Calu3 (cell line): ENCODE results near the gene AWAT2. TPM values are rescaled to one million over a fixed set of nuclear protein-coding genes. Genes with fewer than 3 reads are reported as not detected.

Experiments
- BruUV-seq: library from RNA; stranded (reverse); fragments of 400-500 nt; replicated peaks from 2 replicates; lab custom pipeline; 2021; lab: Mats Ljungman, UMichigan
- CTCF ChIA-PET: fragments of 300-600 bp; sonication (Branson Sonifier 250); formaldehyde crosslinking; loops from one replicate; lab custom pipeline; 2022; ENCODE audit warnings: antibody characterized with exemption; lab: Charles Lee
- DNase-seq: peaks from one replicate; pipeline ENCODE4 v3.0.0; 2022
- H3K27ac Mint-ChIP-seq: one replicate; pipeline ENCODE4 v1.8.0; 2022; ENCODE audit warnings: mixed read lengths; ENCODE audit not compliant: unreplicated experiment
- H3K27me3 Mint-ChIP-seq: one replicate; pipeline ENCODE4 v1.8.0; 2022; ENCODE audit warnings: mixed read lengths; ENCODE audit not compliant: unreplicated experiment
- H3K36me3 Mint-ChIP-seq: one replicate; pipeline ENCODE4 v1.8.0; 2022; ENCODE audit warnings: mild to moderate bottlenecking, moderate library complexity, mixed read lengths; ENCODE audit not compliant: insufficient read depth, unreplicated experiment
- H3K4me1 Mint-ChIP-seq: one replicate; pipeline ENCODE4 v1.8.0; 2022; ENCODE audit warnings: mild to moderate bottlenecking, low read depth, mixed read lengths; ENCODE audit not compliant: unreplicated experiment
- H3K4me3 Mint-ChIP-seq: one replicate; pipeline ENCODE4 v1.8.0; 2022; ENCODE audit warnings: mild to moderate bottlenecking, low read depth, moderate library complexity, mixed read lengths; ENCODE audit not compliant: unreplicated experiment
- H3K9me3 Mint-ChIP-seq: one replicate; pipeline ENCODE4 v1.8.0; 2022; ENCODE audit warnings: low read depth, mixed read lengths; ENCODE audit not compliant: unreplicated experiment
- intact Hi-C: fragments of 100-400 bp; cut with micrococcal nuclease; formaldehyde crosslinking; loops from one replicate; pipeline ENCODE4 v1.10.0; 2022; ENCODE audit not compliant: unreplicated experiment
- microRNA-seq: library from miRNA; unstranded; fragments of <30 nt; microRNA quantifications from one replicate; pipeline ENCODE4 v1.2.0, GENCODE V29; 2022
- total RNA-seq: library from RNA; stranded (reverse); gene quantifications from 2 replicates; pipeline ENCODE4 v1.2.3, GENCODE V29; 2022
- TF ChIP-seq, protein P1 (sequence below): fragments of 200-600 bp; IDR thresholded peaks from one replicate; pipeline ENCODE4 v1.8.0; 2022; ENCODE audit warnings: antibody characterized with exemption; ENCODE audit not compliant: unreplicated experiment

The AWAT2 gene
- total RNA-seq, 1 experiment from 2014 or later: not detected

GRCh38 chrX:69993494-69993893 is 56.2 kb downstream of the AWAT2 start:
- no peaks in the 10 kb centered on the region for H3K36me3 Mint-ChIP-seq
- no peak for DNase-seq
- intact Hi-C loops: no loop called here
- CTCF ChIA-PET: no interaction called here
- no peak overlapping the region for H3K4me3 Mint-ChIP-seq
- no peaks in the 10 kb centered on the region for H3K4me1 Mint-ChIP-seq
- H3K9me3 Mint-ChIP-seq: no peaks in the 10 kb centered on the region
- H3K27me3 Mint-ChIP-seq: no peaks in the 10 kb centered on the region
- TF ChIP-seq, protein P1, sequence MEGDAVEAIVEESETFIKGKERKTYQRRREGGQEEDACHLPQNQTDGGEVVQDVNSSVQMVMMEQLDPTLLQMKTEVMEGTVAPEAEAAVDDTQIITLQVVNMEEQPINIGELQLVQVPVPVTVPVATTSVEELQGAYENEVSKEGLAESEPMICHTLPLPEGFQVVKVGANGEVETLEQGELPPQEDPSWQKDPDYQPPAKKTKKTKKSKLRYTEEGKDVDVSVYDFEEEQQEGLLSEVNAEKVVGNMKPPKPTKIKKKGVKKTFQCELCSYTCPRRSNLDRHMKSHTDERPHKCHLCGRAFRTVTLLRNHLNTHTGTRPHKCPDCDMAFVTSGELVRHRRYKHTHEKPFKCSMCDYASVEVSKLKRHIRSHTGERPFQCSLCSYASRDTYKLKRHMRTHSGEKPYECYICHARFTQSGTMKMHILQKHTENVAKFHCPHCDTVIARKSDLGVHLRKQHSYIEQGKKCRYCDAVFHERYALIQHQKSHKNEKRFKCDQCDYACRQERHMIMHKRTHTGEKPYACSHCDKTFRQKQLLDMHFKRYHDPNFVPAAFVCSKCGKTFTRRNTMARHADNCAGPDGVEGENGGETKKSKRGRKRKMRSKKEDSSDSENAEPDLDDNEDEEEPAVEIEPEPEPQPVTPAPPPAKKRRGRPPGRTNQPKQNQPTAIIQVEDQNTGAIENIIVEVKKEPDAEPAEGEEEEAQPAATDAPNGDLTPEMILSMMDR: no peak
- no TSS peak for BruUV-seq
- no peak overlapping the region for H3K27ac Mint-ChIP-seq

- TF ChIP-seq, protein P1: no peak
- intact Hi-C loops: no loop called here
- no TSS peak for BruUV-seq
- Mint-ChIP-seq H3K36me3 (no peaks in the 10 kb centered on the region), H3K27me3 (no peaks in the 10 kb centered on the region), H3K27ac (no peak overlapping the region), H3K4me3 (no peak overlapping the region), H3K9me3 (no peaks in the 10 kb centered on the region), H3K4me1 (no peaks in the 10 kb centered on the region)
- CTCF ChIA-PET: no interaction called here
- no peak for DNase-seq
Observed at GRCh38 chrX:69991685-69992084, 58.1 kb downstream of the AWAT2 start.

Small RNA genes within 50 kb of the gene (microRNA-seq; reads per million reads assigned to microRNA genes)
- 28.5 reads per million, percentile 49 among the genes with 10 or more reads in this experiment for gene MIR676

Other genes starting within 250 kb of the AWAT2 start
- gene OTUD6A, start 12.5 kb upstream of the AWAT2 start, total RNA-seq: not detected in 2 replicates
- gene IGBP1, start 83.5 kb upstream of the AWAT2 start, total RNA-seq: 44.8 and 48.3 TPM in 2 replicates
- not detected in 2 replicates for gene DGAT2L6, start 127.5 kb upstream of the AWAT2 start, total RNA-seq
- not detected in 2 replicates for gene AWAT1, start 184.7 kb upstream of the AWAT2 start, total RNA-seq
- 0.32 TPM in 1 of 2 replicates, not detected in the other for gene P2RY4, start 210.3 kb upstream of the AWAT2 start, total RNA-seq
- not detected in 2 replicates for gene ARR3, start 218.4 kb upstream of the AWAT2 start, total RNA-seq
- gene RAB41, start 232.2 kb upstream of the AWAT2 start, total RNA-seq: not detected in 2 replicates
- gene PDZD11, start 240.0 kb upstream of the AWAT2 start, total RNA-seq: 63.4 and 73.0 TPM in 2 replicates
- gene KIF4A, start 240.2 kb upstream of the AWAT2 start, total RNA-seq: 25.9 and 30.9 TPM in 2 replicates